B cell (primary cell): ENCODE results near the gene ZEB2.

Source experiments
- CTCF ChIP-seq: fragments of 200-600 bp; IDR thresholded peaks from one replicate; pipeline ENCODE4 v1.8.0; 2022; ENCODE audit warnings: antibody characterized with exemption, mild to moderate bottlenecking
- EZH2 ChIP-seq: IDR thresholded peaks from 2 replicates; pipeline ENCODE4 v1.6.1; 2012; ENCODE audit warnings: borderline replicate concordance, low read depth, mild to moderate bottlenecking, moderate library complexity, low read length; ENCODE audit not compliant: insufficient read depth, poor library complexity, severe bottlenecking

DNA sequence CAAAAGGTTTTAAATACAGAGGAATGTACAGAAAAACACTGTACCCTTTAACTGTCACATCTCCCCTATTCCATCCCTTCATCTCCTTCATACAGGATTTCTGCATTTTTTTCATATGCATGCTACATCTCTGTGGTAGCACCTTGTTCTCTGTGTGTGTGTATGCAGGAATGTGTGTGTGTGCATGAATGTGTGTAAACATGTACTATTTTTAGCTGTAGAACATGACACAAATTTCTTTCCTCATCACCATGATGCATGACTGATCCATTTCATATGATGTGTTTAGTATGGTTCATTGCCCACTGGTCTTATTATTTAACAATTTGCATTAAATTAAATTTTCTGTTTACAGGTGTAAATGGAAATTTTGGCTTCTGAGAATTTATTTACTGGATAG lies 21.5 kb upstream of the ZEB2 start:
- TF ChIP-seq CTCF (no peak), EZH2 (no peak)
